ENCODE results near the gene PRPH. TPM values are rescaled to one million over a fixed set of nuclear protein-coding genes. Genes with fewer than 3 reads are reported as not detected.
A peak's percentile ranks its signal among the peaks of the same experiment; 100 is the strongest.

Gene PRPH
- total RNA-seq, 2 experiments from 2014 or later, result not detected

DNA sequence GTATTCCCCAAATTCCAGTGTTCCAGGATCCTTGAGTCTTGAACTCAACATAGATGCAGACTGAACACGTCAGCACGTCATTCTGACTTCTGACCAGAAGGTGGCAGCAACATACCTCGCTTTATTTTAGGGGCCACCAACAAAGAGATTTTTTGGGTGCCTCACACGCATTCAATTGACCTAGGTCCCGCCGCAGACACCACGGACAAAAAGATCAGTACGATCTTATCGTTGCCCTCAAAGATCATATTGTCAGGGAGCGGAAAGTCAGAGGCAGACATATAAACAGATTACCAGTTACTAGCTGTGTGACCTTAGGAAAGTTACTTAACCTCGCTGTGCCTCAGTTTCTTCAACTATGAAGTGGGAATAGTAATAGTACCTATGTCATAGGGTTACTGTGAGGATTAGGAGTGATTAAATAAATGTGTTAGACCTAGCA lies 6.5 kb upstream of the PRPH start:
- Mint-ChIP-seq H3K27ac (no peak overlapping the region), H3K4me1 (no peaks in the 10 kb centered on the region), H3K27me3 (peaks cover 34% of the 10 kb centered on the region), H3K4me3 (no peak overlapping the region), H3K36me3 (no peaks in the 10 kb centered on the region), H3K9me3 (no peaks in the 10 kb centered on the region)
- peak; percentile 57 for DNase-seq

DNA sequence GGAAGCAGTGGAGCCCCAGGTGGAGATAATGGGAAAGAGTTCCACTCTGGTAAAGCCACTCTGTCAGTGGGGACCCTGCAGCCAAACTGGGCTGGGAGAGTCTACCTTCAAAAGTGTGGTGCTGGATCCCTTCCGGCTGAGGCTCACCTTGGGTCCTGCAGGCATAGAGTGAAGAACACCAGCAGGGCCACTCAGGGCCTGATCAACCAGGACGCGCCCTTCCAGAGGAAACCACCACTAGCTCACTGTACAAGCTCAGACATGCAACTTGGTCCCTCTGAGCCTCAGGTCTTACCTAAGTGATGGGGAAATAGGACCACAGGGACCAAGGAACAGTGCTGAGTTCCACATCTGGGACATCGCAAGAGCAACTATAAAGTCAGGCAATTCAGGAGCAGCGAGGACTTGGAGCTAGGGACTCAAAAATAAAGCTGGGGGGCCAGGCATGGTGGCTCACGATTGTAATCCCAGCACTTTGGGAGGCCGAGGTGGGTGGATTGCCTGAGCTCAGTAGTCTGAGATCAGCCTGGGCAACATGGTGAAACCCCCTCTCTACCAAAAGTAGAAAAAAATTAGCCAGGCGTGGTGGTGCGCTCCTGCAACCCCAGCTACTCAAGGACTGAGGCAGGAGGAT lies 5.9 kb upstream of the PRPH start:
- DNase-seq, result no peak
- no peak overlapping the region for H3K4me3 Mint-ChIP-seq
- H3K27me3 Mint-ChIP-seq, result peaks cover 31% of the 10 kb centered on the region
- H3K9me3 Mint-ChIP-seq, result no peaks in the 10 kb centered on the region
- no peak overlapping the region for H3K27ac Mint-ChIP-seq
- H3K36me3 Mint-ChIP-seq, result no peaks in the 10 kb centered on the region
- no peaks in the 10 kb centered on the region for H3K4me1 Mint-ChIP-seq

DNA sequence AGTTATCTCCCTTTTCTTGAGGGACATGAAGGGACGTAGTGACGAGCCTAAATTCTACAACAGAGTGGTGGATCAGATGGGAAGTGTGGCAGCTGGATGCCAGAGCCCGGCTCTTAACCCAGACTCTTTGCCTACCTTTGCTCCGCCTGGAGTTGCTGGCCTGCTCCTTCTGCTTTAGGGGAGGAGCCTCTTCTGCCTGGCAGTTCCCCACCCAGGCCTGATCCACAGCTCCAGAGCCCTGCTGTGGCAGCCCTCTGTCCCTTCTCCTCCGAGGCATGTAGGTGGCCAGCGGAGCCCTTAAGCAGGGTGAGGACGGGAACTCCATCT lies 2.3 kb upstream of the PRPH start:
- Mint-ChIP-seq H3K9me3 (no peaks in the 10 kb centered on the region), H3K4me1 (peaks cover 8% of the 10 kb centered on the region), H3K27me3 (peaks cover 52% of the 10 kb centered on the region), H3K27ac (no peak overlapping the region), H3K4me3 (no peak overlapping the region), H3K36me3 (no peaks in the 10 kb centered on the region)
- no peak for DNase-seq

GRCh38 chr12:49293056-49293956 lies 1.6 kb upstream of the PRPH start:
- peaks cover 8% of the 10 kb centered on the region for H3K4me1 Mint-ChIP-seq

DNA sequence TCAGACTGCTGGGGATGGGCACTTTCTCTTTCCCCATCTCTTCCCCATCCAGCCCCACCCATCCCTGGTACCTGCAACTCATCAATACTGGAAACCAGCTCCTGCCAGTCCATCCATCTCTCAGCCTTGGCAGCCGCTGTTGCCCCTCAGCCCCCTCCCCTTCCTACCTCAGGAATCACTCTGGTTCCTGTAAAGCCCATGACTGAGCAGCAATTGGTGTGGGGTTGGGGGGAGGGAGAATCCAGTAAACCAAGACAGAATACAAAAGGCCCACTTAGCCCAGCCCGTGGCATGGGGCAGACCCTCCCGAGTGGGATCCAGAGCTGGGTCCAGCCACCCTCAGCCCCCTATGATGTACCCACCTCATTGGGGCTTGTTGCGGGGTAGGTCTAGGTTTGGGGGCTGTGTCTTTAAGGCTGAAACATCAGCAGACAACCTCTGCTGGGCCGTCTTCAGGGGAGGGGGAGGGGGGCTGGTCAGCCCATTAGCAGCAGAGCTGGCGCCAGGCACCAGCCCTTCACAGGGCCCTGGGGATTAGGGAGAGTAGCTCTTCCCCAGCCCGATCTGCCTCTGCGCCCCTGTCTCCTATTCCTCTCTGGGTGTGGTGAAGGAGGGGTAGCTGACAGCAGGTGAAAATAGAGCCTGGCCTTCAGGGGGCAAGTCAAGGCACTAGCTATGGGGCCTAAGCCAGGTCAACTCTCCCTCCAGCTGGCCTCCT lies 702 bp upstream of the PRPH start:
- H3K27ac Mint-ChIP-seq, result no peak overlapping the region
- DNase-seq, result no peak
- no peaks in the 10 kb centered on the region for H3K9me3 Mint-ChIP-seq
- peaks cover 57% of the 10 kb centered on the region for H3K27me3 Mint-ChIP-seq
- no peak overlapping the region for H3K4me3 Mint-ChIP-seq
- H3K36me3 Mint-ChIP-seq, result no peaks in the 10 kb centered on the region
- H3K4me1 Mint-ChIP-seq, result peaks cover 8% of the 10 kb centered on the region

More at GRCh38 chr12:49293056-49293956, 1.6 kb upstream of the PRPH start:
- Mint-ChIP-seq H3K9me3 (no peaks in the 10 kb centered on the region), H3K27ac (no peak overlapping the region), H3K27me3 (peaks cover 52% of the 10 kb centered on the region), H3K4me3 (no peak overlapping the region), H3K36me3 (no peaks in the 10 kb centered on the region)
- no peak for DNase-seq

GRCh38 chr12:49294804-49295081 lies 204 bp upstream of the PRPH start:
- DNase-seq, result no peak
- Mint-ChIP-seq H3K27me3 (peaks cover 61% of the 10 kb centered on the region), H3K4me1 (peaks cover 8% of the 10 kb centered on the region), H3K36me3 (no peaks in the 10 kb centered on the region), H3K4me3 (no peak overlapping the region), H3K27ac (no peak overlapping the region), H3K9me3 (no peaks in the 10 kb centered on the region)

DNA sequence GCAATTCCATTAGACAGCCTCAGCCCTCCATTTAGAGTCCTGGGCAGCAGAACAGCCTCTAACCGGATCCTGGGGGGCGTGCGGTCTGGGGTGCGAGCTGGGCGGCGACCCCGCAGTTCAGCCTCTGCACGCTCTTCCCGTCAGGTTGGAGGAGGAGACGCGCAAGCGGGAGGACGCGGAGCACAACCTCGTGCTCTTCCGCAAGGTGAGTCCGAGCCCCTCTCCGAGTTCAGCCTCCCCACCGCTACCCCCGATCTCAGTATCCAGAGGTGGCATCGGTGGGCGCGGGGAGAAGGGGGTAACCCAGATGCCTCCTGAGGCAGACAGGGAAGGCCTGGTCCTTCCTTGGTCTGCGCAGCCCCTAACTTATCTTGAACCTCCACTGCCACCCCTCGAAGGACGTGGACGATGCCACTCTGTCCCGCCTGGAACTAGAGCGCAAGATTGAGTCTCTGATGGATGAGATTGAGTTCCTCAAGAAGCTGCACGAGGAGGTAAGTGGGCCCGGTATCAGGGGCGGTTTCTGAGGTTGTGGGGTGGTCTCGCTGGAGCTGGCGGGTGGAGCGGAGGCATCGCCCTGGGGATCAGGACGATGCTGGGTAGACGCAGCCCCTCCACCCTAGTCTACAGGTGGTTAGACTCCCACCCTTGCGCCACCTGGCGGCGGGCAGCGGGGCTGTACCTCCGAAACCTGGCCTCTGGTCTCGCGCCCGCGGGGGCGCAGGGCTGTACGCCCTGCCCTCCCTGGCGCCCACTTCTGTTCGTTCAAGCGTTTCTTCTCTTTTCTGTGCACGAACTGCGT lies 1.3 kb downstream of the PRPH start:
- no peaks in the 10 kb centered on the region for H3K9me3 Mint-ChIP-seq
- H3K36me3 Mint-ChIP-seq, result no peaks in the 10 kb centered on the region
- peaks cover 8% of the 10 kb centered on the region for H3K4me1 Mint-ChIP-seq
- peak; percentile 71 for DNase-seq
- no peak overlapping the region for H3K27ac Mint-ChIP-seq
- H3K27me3 Mint-ChIP-seq, result peaks cover 69% of the 10 kb centered on the region
- H3K4me3 Mint-ChIP-seq, result peak overlapping the region; percentile 45

- peaks cover 70% of the 10 kb centered on the region for H3K27me3 Mint-ChIP-seq
- no peaks in the 10 kb centered on the region for H3K36me3 Mint-ChIP-seq
- H3K9me3 Mint-ChIP-seq, result no peaks in the 10 kb centered on the region
- peak; percentile 40 for DNase-seq
- H3K4me1 Mint-ChIP-seq, result peaks cover 11% of the 10 kb centered on the region
- no peak overlapping the region for H3K27ac Mint-ChIP-seq
- H3K4me3 Mint-ChIP-seq, result peak overlapping the region; percentile 45
Observed at GRCh38 chr12:49296836-49297694, 2.1 kb downstream of the PRPH start.

GRCh38 chr12:49297695-49298060 lies 2.7 kb downstream of the PRPH start:
- DNase-seq, result no peak
- Mint-ChIP-seq H3K27ac (no peak overlapping the region), H3K27me3 (peaks cover 72% of the 10 kb centered on the region), H3K4me1 (peaks cover 11% of the 10 kb centered on the region), H3K9me3 (no peaks in the 10 kb centered on the region), H3K4me3 (peak overlapping the region; percentile 30), H3K36me3 (no peaks in the 10 kb centered on the region)

DNA sequence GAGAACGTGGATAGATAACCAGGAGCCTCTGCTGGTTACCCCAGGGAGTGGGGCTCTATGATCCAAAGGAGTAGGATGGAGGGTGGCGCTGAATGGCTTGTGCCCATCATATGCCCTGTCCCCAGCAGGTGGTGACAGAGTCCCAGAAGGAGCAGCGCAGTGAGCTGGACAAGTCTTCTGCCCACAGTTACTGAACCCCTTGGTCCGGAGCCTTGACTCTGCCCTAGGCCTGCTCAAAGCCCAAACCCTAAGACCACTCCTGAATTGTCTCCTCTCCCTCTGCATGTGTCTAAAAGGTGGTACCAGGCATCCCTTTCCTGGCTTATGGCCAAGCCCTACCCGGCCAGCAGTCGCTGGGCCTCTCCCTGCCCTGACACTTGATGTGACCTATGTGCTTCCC lies 3.2 kb downstream of the PRPH start:
- no peak overlapping the region for H3K4me3 Mint-ChIP-seq
- DNase-seq, result no peak
- peaks cover 11% of the 10 kb centered on the region for H3K4me1 Mint-ChIP-seq
- no peak overlapping the region for H3K27ac Mint-ChIP-seq
- no peaks in the 10 kb centered on the region for H3K9me3 Mint-ChIP-seq
- peaks cover 77% of the 10 kb centered on the region for H3K27me3 Mint-ChIP-seq
- H3K36me3 Mint-ChIP-seq, result no peaks in the 10 kb centered on the region

DNA sequence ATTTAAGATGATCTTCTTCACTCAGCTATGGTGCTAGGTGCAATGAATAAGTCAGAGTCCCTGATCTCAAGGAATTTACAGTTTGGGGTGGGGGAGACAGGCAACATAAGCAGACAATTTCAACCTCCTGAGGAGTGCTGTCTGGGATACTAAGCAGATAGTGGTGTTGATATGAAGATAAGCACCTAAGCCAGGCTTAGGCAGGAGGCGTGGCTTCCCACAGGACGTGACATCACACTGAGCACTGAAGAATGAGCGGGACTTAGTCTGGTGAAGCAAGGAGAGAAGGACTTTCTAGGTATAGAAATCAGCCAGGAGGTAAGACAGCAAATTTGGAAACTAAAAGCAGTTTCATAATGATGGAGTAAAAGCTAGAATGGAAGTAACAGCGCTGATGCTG lies 6.8 kb downstream of the PRPH start:
- Mint-ChIP-seq H3K27ac (no peak overlapping the region), H3K36me3 (no peaks in the 10 kb centered on the region), H3K9me3 (no peaks in the 10 kb centered on the region), H3K4me1 (peaks cover 7% of the 10 kb centered on the region), H3K4me3 (no peak overlapping the region), H3K27me3 (peaks cover 55% of the 10 kb centered on the region)
- DNase-seq, result no peak

DNA sequence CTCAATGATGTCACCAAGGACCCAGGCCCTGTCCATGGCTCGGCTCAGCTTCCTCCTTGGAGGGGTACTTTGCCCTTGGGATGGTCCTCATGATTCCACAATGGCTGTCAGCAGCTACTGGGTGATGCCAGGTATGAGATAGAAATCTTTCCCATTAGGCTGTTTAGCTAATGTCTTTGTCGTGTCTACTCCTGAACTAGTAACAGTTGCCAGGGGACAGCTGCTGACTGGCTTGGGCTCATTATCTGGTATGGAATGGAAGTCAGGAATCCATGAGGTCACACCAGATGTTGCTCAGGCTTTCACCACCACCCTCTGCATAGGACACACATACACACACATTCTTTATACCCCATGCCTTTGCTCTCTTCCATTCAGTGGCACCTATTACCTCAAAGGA lies 9.2 kb downstream of the PRPH start:
- Mint-ChIP-seq H3K9me3 (no peaks in the 10 kb centered on the region), H3K27me3 (peaks cover 52% of the 10 kb centered on the region), H3K36me3 (no peaks in the 10 kb centered on the region), H3K4me1 (peaks cover 4% of the 10 kb centered on the region), H3K4me3 (no peak overlapping the region), H3K27ac (no peak overlapping the region)
- no peak for DNase-seq

GRCh38 chr12:49305762-49306510 lies 11.0 kb downstream of the PRPH start:
- Mint-ChIP-seq H3K27ac (no peak overlapping the region), H3K4me3 (no peak overlapping the region), H3K4me1 (peaks cover 4% of the 10 kb centered on the region), H3K27me3 (peaks cover 48% of the 10 kb centered on the region), H3K9me3 (no peaks in the 10 kb centered on the region), H3K36me3 (no peaks in the 10 kb centered on the region)
- no peak for DNase-seq

GRCh38 chr12:49309386-49309785 lies 14.4 kb downstream of the PRPH start:
- Mint-ChIP-seq H3K4me1 (no peaks in the 10 kb centered on the region), H3K9me3 (no peaks in the 10 kb centered on the region), H3K36me3 (no peaks in the 10 kb centered on the region), H3K27ac (no peak overlapping the region), H3K4me3 (no peak overlapping the region), H3K27me3 (peaks cover 40% of the 10 kb centered on the region)
- no peak for DNase-seq
